KMS-11 (cell line): ENCODE results near the gene IER5.
"Not testable (repeated sequence)": the region's sequence is repeated elsewhere in the genome, so short reads cannot be mapped to it uniquely, and the experiment has no call there.

Experiments used
- H2AFZ ChIP-seq: fragments of 200-600 bp; sonication (generic); 2 replicates; pipeline ENCODE4 v1.6.1; 2016; ENCODE audit warnings: antibody characterized with exemption, mixed run types, low read depth
- H3K27ac ChIP-seq: fragments of 200-600 bp; sonication (generic); 2 replicates; pipeline ENCODE4 v1.6.1; 2016; ENCODE audit warnings: mild to moderate bottlenecking, mixed run types
- H3K27me3 ChIP-seq: fragments of 200-600 bp; sonication (generic); 2 replicates; pipeline ENCODE4 v1.6.1; 2017; ENCODE audit warnings: mild to moderate bottlenecking, low read depth, mixed run types, moderate library complexity; ENCODE audit not compliant: insufficient read depth
- H3K36me3 ChIP-seq: fragments of 200-600 bp; sonication (generic); 2 replicates; pipeline ENCODE4 v1.6.1; 2017; ENCODE audit warnings: mild to moderate bottlenecking, mixed run types; ENCODE audit not compliant: insufficient read depth
- H3K4me1 ChIP-seq: fragments of 200-600 bp; sonication (generic); 2 replicates; pipeline ENCODE4 v1.6.1; 2016; ENCODE audit warnings: mild to moderate bottlenecking, low read depth, mixed run types; ENCODE audit not compliant: poor library complexity, severe bottlenecking
- H3K4me2 ChIP-seq: fragments of 200-600 bp; sonication (generic); 2 replicates; pipeline ENCODE4 v1.7.0; 2016; ENCODE audit warnings: mild to moderate bottlenecking, mixed run types
- H3K4me3 ChIP-seq: fragments of 200-600 bp; sonication (generic); IDR thresholded peaks from 2 replicates; pipeline ENCODE4 v1.6.1; 2017; ENCODE audit warnings: low read depth, low read length, mixed read lengths; ENCODE audit not compliant: insufficient read depth
- H3K79me2 ChIP-seq: fragments of 200-600 bp; sonication (generic); 2 replicates; pipeline ENCODE4 v1.6.1; 2016; ENCODE audit warnings: low read depth, mixed run types; ENCODE audit not compliant: insufficient read depth
- H3K9ac ChIP-seq: fragments of 200-600 bp; sonication (generic); 2 replicates; pipeline ENCODE4 v1.6.1; 2016; ENCODE audit warnings: mild to moderate bottlenecking, mixed run types
- H4K20me1 ChIP-seq: fragments of 200-600 bp; sonication (generic); 2 replicates; pipeline ENCODE4 v1.6.1; 2016; ENCODE audit warnings: mild to moderate bottlenecking, mixed run types; ENCODE audit not compliant: insufficient read depth
- CTCF ChIP-seq: fragments of 200-600 bp; sonication (generic); conservative IDR thresholded peaks from 2 replicates; pipeline ENCODE4 v1.6.1; 2017; ENCODE audit warnings: low read depth, mild to moderate bottlenecking, antibody characterized with exemption, low read length, moderate library complexity, mixed read lengths

The IER5 gene

GRCh38 chr1:181115368-181115684 lies 26.8 kb downstream of the IER5 start:
- H4K20me1 ChIP-seq, result no peaks in the 10 kb centered on the region
- no peaks in the 10 kb centered on the region for H3K36me3 ChIP-seq
- H3K4me2 ChIP-seq, result no peak overlapping the region
- H3K4me3 ChIP-seq, result no peak overlapping the region
- no peak overlapping the region for H2AFZ ChIP-seq
- H3K27ac ChIP-seq, result no peak overlapping the region
- H3K9ac ChIP-seq, result no peak overlapping the region
- no peaks in the 10 kb centered on the region for H3K79me2 ChIP-seq
- no peak for TF ChIP-seq CTCF
- H3K4me1 ChIP-seq, result no peaks in the 10 kb centered on the region
- H3K27me3 ChIP-seq, result no peaks in the 10 kb centered on the region

- H4K20me1 ChIP-seq, H3K4me1 ChIP-seq, H3K4me2 ChIP-seq, H3K4me3 ChIP-seq, H3K9ac ChIP-seq, H3K36me3 ChIP-seq, H2AFZ ChIP-seq, H3K27ac ChIP-seq, H3K79me2 ChIP-seq, H3K27me3 ChIP-seq: not testable (repeated sequence)
These were observed 27.5 kb downstream of the IER5 start for GRCh38 chr1:181115971-181116370.

- Histone ChIP-seq H3K9ac (no peak overlapping the region), H2AFZ (no peak overlapping the region), H3K79me2 (no peaks in the 10 kb centered on the region), H3K4me1 (no peaks in the 10 kb centered on the region), H3K27ac (no peak overlapping the region), H3K36me3 (no peaks in the 10 kb centered on the region), H3K4me2 (no peak overlapping the region), H4K20me1 (no peaks in the 10 kb centered on the region), H3K27me3 (no peaks in the 10 kb centered on the region), H3K4me3 (no peak overlapping the region)
- no peak for TF ChIP-seq CTCF
These were observed 28.4 kb downstream of the IER5 start for GRCh38 chr1:181116819-181117390.

GRCh38 chr1:181117648-181118449 lies 29.3 kb downstream of the IER5 start:
- no peak overlapping the region for H3K4me2 ChIP-seq
- TF ChIP-seq CTCF, result no peak
- no peak overlapping the region for H3K27ac ChIP-seq
- no peak overlapping the region for H3K9ac ChIP-seq
- H4K20me1 ChIP-seq, result no peaks in the 10 kb centered on the region
- H3K4me3 ChIP-seq, result no peak overlapping the region
- no peaks in the 10 kb centered on the region for H3K79me2 ChIP-seq
- no peaks in the 10 kb centered on the region for H3K36me3 ChIP-seq
- H3K4me1 ChIP-seq, result no peaks in the 10 kb centered on the region
- no peak overlapping the region for H2AFZ ChIP-seq
- H3K27me3 ChIP-seq, result no peaks in the 10 kb centered on the region
